ENCODE data around the gene INPP4A.

DNA sequence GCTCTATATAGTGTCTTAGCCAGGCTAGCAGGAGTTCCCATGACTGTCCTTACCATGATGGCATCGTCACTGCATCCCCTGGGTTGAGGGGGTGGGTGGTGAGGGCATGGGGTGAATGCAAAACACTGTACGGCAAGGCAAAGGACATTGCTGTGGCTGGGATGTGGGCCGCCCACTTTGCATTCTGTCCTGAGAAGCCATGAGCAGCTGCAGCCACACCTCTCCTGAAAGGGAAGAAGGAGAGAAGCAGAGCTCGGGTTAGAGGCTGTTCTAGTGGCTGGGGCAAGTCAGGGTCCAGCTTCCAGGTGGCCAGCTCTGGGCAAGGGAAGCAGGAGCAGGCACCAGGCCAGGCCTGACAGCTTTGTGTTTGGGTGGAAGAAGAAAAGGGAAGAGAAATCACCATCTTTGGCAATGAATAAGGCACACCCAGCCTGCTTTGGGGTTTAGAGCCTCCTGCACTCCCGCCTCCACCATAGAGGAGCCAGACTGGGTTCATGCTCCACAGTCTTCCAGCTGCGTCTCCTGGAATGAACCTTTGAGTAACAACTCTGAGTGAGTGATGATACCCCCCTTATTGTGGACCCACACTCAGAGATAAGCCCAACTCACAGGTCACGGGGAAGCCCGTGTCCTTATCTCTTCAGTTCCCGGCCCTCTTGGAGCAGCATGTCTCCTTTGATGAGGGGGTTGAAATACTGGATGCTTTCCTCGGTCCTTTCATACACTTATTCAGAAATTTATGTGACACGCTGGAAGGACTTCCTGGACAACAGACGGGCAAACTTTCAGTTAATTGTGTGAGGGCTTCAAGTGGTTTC lies 63.4 kb downstream of the INPP4A start:
- no peak for TF ChIP-seq POLR2AphosphoS5 (IDR thresholded peaks at IDR 0.05)
- TF ChIP-seq, protein P1, sequence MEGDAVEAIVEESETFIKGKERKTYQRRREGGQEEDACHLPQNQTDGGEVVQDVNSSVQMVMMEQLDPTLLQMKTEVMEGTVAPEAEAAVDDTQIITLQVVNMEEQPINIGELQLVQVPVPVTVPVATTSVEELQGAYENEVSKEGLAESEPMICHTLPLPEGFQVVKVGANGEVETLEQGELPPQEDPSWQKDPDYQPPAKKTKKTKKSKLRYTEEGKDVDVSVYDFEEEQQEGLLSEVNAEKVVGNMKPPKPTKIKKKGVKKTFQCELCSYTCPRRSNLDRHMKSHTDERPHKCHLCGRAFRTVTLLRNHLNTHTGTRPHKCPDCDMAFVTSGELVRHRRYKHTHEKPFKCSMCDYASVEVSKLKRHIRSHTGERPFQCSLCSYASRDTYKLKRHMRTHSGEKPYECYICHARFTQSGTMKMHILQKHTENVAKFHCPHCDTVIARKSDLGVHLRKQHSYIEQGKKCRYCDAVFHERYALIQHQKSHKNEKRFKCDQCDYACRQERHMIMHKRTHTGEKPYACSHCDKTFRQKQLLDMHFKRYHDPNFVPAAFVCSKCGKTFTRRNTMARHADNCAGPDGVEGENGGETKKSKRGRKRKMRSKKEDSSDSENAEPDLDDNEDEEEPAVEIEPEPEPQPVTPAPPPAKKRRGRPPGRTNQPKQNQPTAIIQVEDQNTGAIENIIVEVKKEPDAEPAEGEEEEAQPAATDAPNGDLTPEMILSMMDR (IDR thresholded peaks at IDR 0.05), result no peak

Data from sigmoid colon (tissue), 4 donors.